Measurements from ENCODE around the gene SCN5A.

- TF ChIP-seq EZH2phosphoT487 (IDR thresholded peaks at IDR 0.05; ENCODE audit: unreplicated experiment) (no peak), CTCF (conservative IDR thresholded peaks at IDR 0.05; ENCODE audit: low read depth in 2 of 2) (no peak), EZH2 (IDR thresholded peaks at IDR 0.05; ENCODE audit: low read depth, unreplicated experiment) (no peak), STAT1 (IDR thresholded peaks at IDR 0.05; ENCODE audit: unreplicated experiment) (no peak), REST (IDR thresholded peaks at IDR 0.05; ENCODE audit: unreplicated experiment) (no peak)
Observed at GRCh38 chr3:38644662-38645053, 4.8 kb downstream of the SCN5A start.
